Measurements from ENCODE around the gene SSBP3. TPM values are rescaled to one million over a fixed set of nuclear protein-coding genes. Genes with fewer than 3 reads are reported as not detected.

Gene SSBP3
- total and polyA plus RNA-seq, 9 of the 15 experiments (the other 6 are each of a cell fraction or from before 2014, with no cell fraction given), result 8.7 to 108 (median 33.8) TPM

- Histone ChIP-seq H2AFZ (ENCODE audit: low read depth, low read length) (no peak overlapping the region), H3K4me3 (no peak overlapping the region), H3K27me3 (ENCODE audit: control insufficient read depth in 2 of 2, insufficient read depth in 2 of 2, low read length in 2 of 2) (no peaks in the 10 kb centered on the region), H4K20me1 (replicated peaks; ENCODE audit: control insufficient read depth, insufficient read depth, low read length) (no peaks in the 10 kb centered on the region; the same call in 1 of the 2 replicates), H3K9ac (ENCODE audit: insufficient read depth in 1 of 2, low read depth in 2 of 2, low read length in 2 of 2) (peak overlapping the region in 1 of 2 experiments; percentile 64; a peak in 2 of 4 replicates), H3K4me2 (ENCODE audit: insufficient read depth, low read length) (no peak overlapping the region), H3K9me1 (ENCODE audit: control insufficient read depth, insufficient read depth, low read length) (no peaks in the 10 kb centered on the region), H3K27ac (ENCODE audit: extremely low read depth, low read depth, low read length) (no peak overlapping the region), H3K36me3 (ENCODE audit: control insufficient read depth, insufficient read depth, low read length) (peaks cover 35% of the 10 kb centered on the region; the same call in 2 of the 3 replicates), H3K79me2 (ENCODE audit: control insufficient read depth, insufficient read depth, low read length) (no peaks in the 10 kb centered on the region), H3K9me3 (replicated peaks; ENCODE audit: control insufficient read depth, insufficient read depth, low read depth, low read length) (no peaks in the 10 kb centered on the region), H3K4me1 (replicated peaks in 1 of 2; ENCODE audit: control insufficient read depth in 2 of 2, insufficient read depth in 2 of 2, low read length in 2 of 2) (peaks cover 0 to 3% of the 10 kb centered on the region in 2 experiments; a peak in 1 of 5 replicates)
- FAIRE-seq, result no peak
- 80% methylated on average over 10 of the region's 10 CpGs for WGBS (ENCODE audit: insufficient coverage, low coverage, missing lambda C conversion rate)
- POLR2A ChIA-PET, result no interaction called here
- CTCF ChIA-PET (ENCODE audit: low intra/inter-chr PET ratio), result no interaction called here
- ATAC-seq, result no peak
- no peak for DNase-seq (ENCODE audit: extremely low read depth in 1 of 4, low spot score in 3 of 4)
- intact Hi-C loops (cut with micrococcal nuclease), result no loop called here
- no peak for TF ChIP-seq ZNF584 (CRISPR knock-in tag; IDR thresholded peaks at IDR 0.05; ENCODE audit: low read depth)
- no peak for TF ChIP-seq FOXJ2 (tag; IDR thresholded peaks at IDR 0.05)
- TF ChIP-seq TBL1XR1 (IDR thresholded peaks at IDR 0.05; ENCODE audit: low read length in 2 of 2), result no peak
- TF ChIP-seq SP2 (IDR thresholded peaks at IDR 0.05; ENCODE audit: extremely low read depth, low read depth, low read length, poor library complexity, severe bottlenecking), result no peak
- TF ChIP-seq ZNF583 (CRISPR knock-in tag; IDR thresholded peaks at IDR 0.05), result no peak
- TF ChIP-seq FOXK1 (CRISPR knock-in tag; IDR thresholded peaks at IDR 0.05; ENCODE audit: borderline replicate concordance), result no peak
- TF ChIP-seq ZZZ3 (IDR thresholded peaks at IDR 0.05), result no peak
- TF ChIP-seq ZNF282 (CRISPR knock-in tag; IDR thresholded peaks at IDR 0.05), result no peak
- no peak for TF ChIP-seq THAP12 (CRISPR knock-in tag; IDR thresholded peaks at IDR 0.05)
- TF ChIP-seq PHF8 (IDR thresholded peaks at IDR 0.05; ENCODE audit: borderline replicate concordance, low read length), result no peak
- no peak for TF ChIP-seq ARNT (IDR thresholded peaks at IDR 0.05)
- TF ChIP-seq NR2C1 (IDR thresholded peaks at IDR 0.05), result no peak
- no peak for TF ChIP-seq NR2C1 (tag; IDR thresholded peaks at IDR 0.05)
- TF ChIP-seq ZBTB11 (CRISPR knock-in tag; IDR thresholded peaks at IDR 0.05), result no peak
- no peak for TF ChIP-seq CXXC5 (CRISPR knock-in tag; IDR thresholded peaks at IDR 0.05)
- no peak for TF ChIP-seq NEUROD1 (IDR thresholded peaks at IDR 0.05; ENCODE audit: borderline replicate concordance, low read depth, low read length, partially characterized antibody)
- TSS peak; percentile 5 for BruUV-seq (replicated peaks)
- in situ Hi-C loops (cut with MboI), result no loop called here
These were observed 152.1 kb downstream of the SSBP3 start for GRCh38 chr1:54254055-54254454.
